ENCODE results near the gene RBM22.
"Not testable (repeated sequence)": the region's sequence is repeated elsewhere in the genome, so short reads cannot be mapped to it uniquely, and the experiment has no call there.

The RBM22 gene

GRCh38 chr5:150700594-150701377, at the start of gene RBM22:
Gene RBM22, minus strand, starts transcription at chr5:150701062. Its CDS starts 77 bp downstream, at chr5:150700985.
- DNase-seq, result peak; percentile 80

GRCh38 chr5:150750469-150750868, 49.6 kb upstream of the RBM22 start:
- DNase-seq, result no peak

GRCh38 chr5:150743142-150743488, 42.3 kb upstream of the RBM22 start:
- not testable (repeated sequence) for DNase-seq

GRCh38 chr5:150742455-150743141, 41.7 kb upstream of the RBM22 start:
- DNase-seq, result not testable (repeated sequence)

- DNase-seq, result no peak
Observed at GRCh38 chr5:150740992-150741391, 40.1 kb upstream of the RBM22 start.

- DNase-seq, result no peak
Observed at GRCh38 chr5:150738862-150739261, 38.0 kb upstream of the RBM22 start.

GRCh38 chr5:150734579-150735384, 33.9 kb upstream of the RBM22 start:
- peak; percentile 85 for DNase-seq

- DNase-seq, result no peak
Observed at GRCh38 chr5:150731669-150732242, 30.9 kb upstream of the RBM22 start.

GRCh38 chr5:150729859-150730258, 29.0 kb upstream of the RBM22 start:
- no peak for DNase-seq

- DNase-seq, result no peak
Observed at GRCh38 chr5:150723845-150724244, 23.0 kb upstream of the RBM22 start.

- no peak for DNase-seq
Observed at GRCh38 chr5:150710165-150710564, 9.3 kb upstream of the RBM22 start.

GRCh38 chr5:150706776-150707390, 6.0 kb upstream of the RBM22 start:
- no peak for DNase-seq

- DNase-seq, result peak; percentile 32
Observed at GRCh38 chr5:150703762-150704161, 2.9 kb upstream of the RBM22 start.

GRCh38 chr5:150700246-150700593, 642 bp downstream of the RBM22 start:
- no peak for DNase-seq

- DNase-seq, result no peak
Observed at GRCh38 chr5:150694612-150695011, 6.2 kb downstream of the RBM22 start.

- no peak for DNase-seq
Observed at GRCh38 chr5:150692276-150692675, 8.6 kb downstream of the RBM22 start.

GRCh38 chr5:150690760-150691159, 10.1 kb downstream of the RBM22 start:
- no peak for DNase-seq

GRCh38 chr5:150689120-150689519, 11.7 kb downstream of the RBM22 start:
- no peak for DNase-seq

- DNase-seq, result no peak
Observed at GRCh38 chr5:150676578-150676977, 24.3 kb downstream of the RBM22 start.

- no peak for DNase-seq
Observed at GRCh38 chr5:150675069-150675468, 25.8 kb downstream of the RBM22 start.

GRCh38 chr5:150674341-150674821, 26.5 kb downstream of the RBM22 start:
- DNase-seq, result no peak

- DNase-seq, result no peak
Observed at GRCh38 chr5:150672884-150673275, 28.0 kb downstream of the RBM22 start.

Data from GF-D8 (cell line).